Esophagus muscularis mucosa (tissue), 4 donors: Measurements from ENCODE around the gene ABCC5. TPM values are rescaled to one million over a fixed set of nuclear protein-coding genes. Genes with fewer than 3 reads are reported as not detected.

Experiments used
- DNase-seq: peaks from one replicate; pipeline ENCODE4 v3.0.0-alpha.2; 2017; ENCODE audit errors: extremely low spot score
- H3K27ac ChIP-seq, 4 donors: fragments of 200-600 bp; sonication (generic); replicated peaks in 1 of 4; 1 replicate in 3 of 4; 2 replicates in 1 of 4; pipeline ENCODE4 v1.5.1; 2016 to 2019; ENCODE audit warnings: mild to moderate bottlenecking in 1 of 4
- H3K27me3 ChIP-seq, 4 donors: fragments of 200-600 bp; sonication (generic); one replicate each; pipeline versions ENCODE4 v1.5.1 to v1.6.0; 2016 to 2019
- H3K36me3 ChIP-seq, 4 donors: fragments of 200-600 bp; sonication (generic); one replicate each; pipeline ENCODE4 v1.5.1; 2016 to 2019
- H3K4me1 ChIP-seq, 4 donors: fragments of 200-600 bp; sonication (generic); one replicate each; pipeline ENCODE4 v1.5.1; 2016 to 2019
- H3K4me3 ChIP-seq, 4 donors: fragments of 200-600 bp; sonication (generic); 1 replicate in 2 of 4; 2 replicates in 2 of 4; pipeline ENCODE4 v1.5.1; 2016 to 2019; ENCODE audit warnings: mild to moderate bottlenecking in 4 of 4, moderate library complexity in 1 of 4
- H3K9me3 ChIP-seq, 4 donors: fragments of 200-600 bp; sonication (generic); 1 replicate in 3 of 4; 2 replicates in 1 of 4; pipeline ENCODE4 v1.5.1; 2016 to 2019
- CTCF ChIP-seq, 3 experiments: fragments of 200-600 bp in 2 of 3; fragments of 450-650 bp in 1 of 3; sonication (generic) in 2 of 3; IDR thresholded peaks; one replicate each; pipeline ENCODE4 v1.5.1; 2017 to 2019; ENCODE audit warnings: antibody characterized with exemption in 3 of 3, mild to moderate bottlenecking in 2 of 3, moderate library complexity in 1 of 3
- EP300 ChIP-seq: sonication (generic); formaldehyde crosslinking; IDR thresholded peaks from one replicate; pipeline ENCODE4 v1.6.1; 2017; ENCODE audit warnings: antibody characterized with exemption
- POLR2A ChIP-seq: fragments of 450-650 bp; IDR thresholded peaks from one replicate; pipeline ENCODE4 v1.6.1; 2017; ENCODE audit warnings: antibody characterized with exemption, moderate library complexity, mild to moderate bottlenecking, low read depth
- POLR2AphosphoS5 ChIP-seq, 2 donors: sonication (generic); formaldehyde crosslinking; IDR thresholded peaks; one replicate each; pipeline ENCODE4 v1.6.1; 2017; ENCODE audit warnings: antibody characterized with exemption in 2 of 2
- WGBS: methylation state at CpG from one replicate; pipeline ENCODE4 v1.1.5; 2018; 5-methylcytosine and 5-hydroxymethylcytosine counted together
- intact Hi-C: fragments of 100-400 bp; cut with DNase I; formaldehyde crosslinking; loops from one replicate; pipeline ENCODE4 v1.15.1; 2023
- total RNA-seq, 4 donors: library from RNA; depleted of rRNA; stranded (reverse); fragments of >200 nt; gene quantifications; one replicate each; pipeline versions ENCODE4 v1.1.0 to v1.2.1, GENCODE V29; 2016

ABCC5 gene
- total RNA-seq, 4 donors from 2014 or later: 9.8 to 20.2 (median 17.6) TPM

- intact Hi-C loops: no loop called here
- Histone ChIP-seq H3K4me1 (no peaks in the 10 kb centered on the region), H3K4me3 (no peak overlapping the region), H3K27ac (no peak overlapping the region), H3K9me3 (no peaks in the 10 kb centered on the region), H3K36me3 (peaks cover 49 to 100% (median 93%) of the 10 kb centered on the region in 4 donors), H3K27me3 (no peaks in the 10 kb centered on the region)
- WGBS: 97% methylated on average over 7 of the region's 7 CpGs
- TF ChIP-seq CTCF (IDR thresholded peaks at IDR 0.05): no peak
- TF ChIP-seq EP300: no peak
- TF ChIP-seq POLR2A: no peak
- no peak for TF ChIP-seq POLR2AphosphoS5 (IDR thresholded peaks at IDR 0.05)
- DNase-seq: no peak
Measured at GRCh38 chr3:183924956-183925355, 92.7 kb downstream of the ABCC5 start.

GRCh38 chr3:183924543-183924942 lies 93.1 kb downstream of the ABCC5 start:
- Histone ChIP-seq H3K27me3 (no peaks in the 10 kb centered on the region), H3K36me3 (peaks cover 53 to 100% (median 93%) of the 10 kb centered on the region in 4 donors), H3K9me3 (no peaks in the 10 kb centered on the region), H3K4me1 (no peaks in the 10 kb centered on the region), H3K27ac (no peak overlapping the region), H3K4me3 (no peak overlapping the region)
- intact Hi-C loops: no loop called here
- TF ChIP-seq CTCF (IDR thresholded peaks at IDR 0.05): no peak
- no peak for TF ChIP-seq POLR2A
- no peak for TF ChIP-seq EP300
- TF ChIP-seq POLR2AphosphoS5 (IDR thresholded peaks at IDR 0.05): no peak
- DNase-seq: no peak
- WGBS: 92% methylated on average over 3 of the region's 3 CpGs

GRCh38 chr3:183922421-183922820 lies 95.3 kb downstream of the ABCC5 start:
- H3K4me3 ChIP-seq: no peak overlapping the region
- DNase-seq: no peak
- no peak overlapping the region for H3K27ac ChIP-seq
- intact Hi-C loops: no loop called here
- no peaks in the 10 kb centered on the region for H3K4me1 ChIP-seq
- 96% methylated on average over 4 of the region's 4 CpGs for WGBS
- H3K36me3 ChIP-seq: peaks cover 47 to 80% (median 74%) of the 10 kb centered on the region in 4 donors
- H3K9me3 ChIP-seq: no peaks in the 10 kb centered on the region
- TF ChIP-seq CTCF (IDR thresholded peaks at IDR 0.05): no peak
- no peaks in the 10 kb centered on the region for H3K27me3 ChIP-seq

GRCh38 chr3:183921096-183921495 lies 96.6 kb downstream of the ABCC5 start:
- intact Hi-C loops: no loop called here
- no peak overlapping the region for H3K27ac ChIP-seq
- no peak for TF ChIP-seq EP300
- TF ChIP-seq POLR2A: no peak
- no peak for TF ChIP-seq CTCF (IDR thresholded peaks at IDR 0.05)
- TF ChIP-seq POLR2AphosphoS5 (IDR thresholded peaks at IDR 0.05): no peak
- WGBS: 91% methylated on average over 15 of the region's 15 CpGs
- H3K9me3 ChIP-seq: no peaks in the 10 kb centered on the region
- H3K36me3 ChIP-seq: peaks cover 47 to 67% (median 63%) of the 10 kb centered on the region in 4 donors
- no peak overlapping the region for H3K4me3 ChIP-seq
- no peaks in the 10 kb centered on the region for H3K4me1 ChIP-seq
- H3K27me3 ChIP-seq: no peaks in the 10 kb centered on the region
- no peak for DNase-seq

- WGBS: 84% methylated on average over 14 of the region's 14 CpGs
- Histone ChIP-seq H3K4me3 (no peak overlapping the region), H3K27me3 (no peaks in the 10 kb centered on the region), H3K36me3 (peaks cover 45 to 61% (median 58%) of the 10 kb centered on the region in 4 donors), H3K27ac (no peak overlapping the region), H3K4me1 (no peaks in the 10 kb centered on the region), H3K9me3 (no peaks in the 10 kb centered on the region)
- intact Hi-C loops: no loop called here
- DNase-seq: no peak
- no peak for TF ChIP-seq POLR2A
- no peak for TF ChIP-seq POLR2AphosphoS5 (IDR thresholded peaks at IDR 0.05)
- TF ChIP-seq CTCF (IDR thresholded peaks at IDR 0.05): no peak
- no peak for TF ChIP-seq EP300
Measured at GRCh38 chr3:183920416-183920815, 97.3 kb downstream of the ABCC5 start.
